Chondrocyte (in vitro differentiated cells): ENCODE measurements around the gene MCF2L2. TPM values are rescaled to one million over a fixed set of nuclear protein-coding genes. Genes with fewer than 3 reads are reported as not detected.

ENCODE experiments used
- DNase-seq: peaks from one replicate; pipeline ENCODE4 v3.0.0; 2021; ENCODE audit warnings: mixed read lengths, low spot score
- H3K27ac Mint-ChIP-seq: one replicate; pipeline ENCODE4 v1.8.0; 2021; ENCODE audit warnings: mild to moderate bottlenecking, moderate library complexity, mixed read lengths; ENCODE audit not compliant: unreplicated experiment
- H3K27me3 Mint-ChIP-seq: 2 replicates; pipeline ENCODE4 v1.8.0; 2021; ENCODE audit warnings: low read depth, mixed read lengths
- H3K36me3 Mint-ChIP-seq: 2 replicates; pipeline ENCODE4 v1.8.0; 2021; ENCODE audit warnings: low read depth, mixed read lengths
- H3K4me1 Mint-ChIP-seq: 2 replicates; pipeline ENCODE4 v1.8.0; 2021; ENCODE audit warnings: low read depth, mild to moderate bottlenecking, mixed read lengths
- H3K4me3 Mint-ChIP-seq: one replicate; pipeline ENCODE4 v1.8.0; 2021; ENCODE audit warnings: mild to moderate bottlenecking, moderate library complexity, mixed read lengths; ENCODE audit not compliant: unreplicated experiment
- H3K9me3 Mint-ChIP-seq: 2 replicates; pipeline ENCODE4 v1.8.0; 2021; ENCODE audit warnings: low read depth, mixed read lengths
- total RNA-seq: library from RNA; stranded (reverse); gene quantifications from 3 replicates; pipeline ENCODE4 v1.2.1, GENCODE V29; 2021
- TF ChIP-seq, protein P1 (sequence below): fragments of 200-600 bp; sonication (generic); IDR thresholded peaks from 2 replicates; pipeline ENCODE4 v1.5.0; 2021; ENCODE audit warnings: antibody characterized with exemption, mild to moderate bottlenecking, moderate library complexity

MCF2L2 gene
- total RNA-seq, 1 donor from 2014 or later = 2.6 TPM

- peaks cover under 1% of the 10 kb centered on the region for H3K36me3 Mint-ChIP-seq
- H3K27ac Mint-ChIP-seq = no peak overlapping the region
- H3K4me3 Mint-ChIP-seq = no peak overlapping the region
Measured at GRCh38 chr3:183208800-183209199, 219.6 kb downstream of the MCF2L2 start.

DNA sequence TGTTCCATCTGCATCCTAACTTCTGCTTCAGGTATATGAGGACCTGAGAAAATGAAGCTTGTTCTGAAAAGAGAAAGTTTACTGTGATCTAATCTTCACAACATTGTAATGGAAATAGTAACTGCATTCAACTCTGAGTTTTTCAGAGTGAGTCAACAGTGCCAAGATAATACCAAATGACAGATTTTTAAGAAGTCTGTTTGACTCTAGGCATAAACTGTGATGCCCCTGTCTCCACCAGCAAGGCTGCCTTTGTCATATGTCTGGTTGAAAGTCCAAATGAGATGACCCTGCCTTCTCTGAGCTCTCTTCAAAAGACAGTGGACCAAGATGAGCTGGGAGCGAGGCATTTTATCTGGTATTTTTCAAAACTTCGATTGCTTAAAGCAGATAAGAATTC lies 220.2 kb downstream of the MCF2L2 start:
- Mint-ChIP-seq H3K27me3 (no peaks in the 10 kb centered on the region), H3K27ac (no peak overlapping the region), H3K36me3 (peaks cover 6% of the 10 kb centered on the region), H3K9me3 (peaks cover 13% of the 10 kb centered on the region), H3K4me1 (peaks cover 6% of the 10 kb centered on the region), H3K4me3 (no peak overlapping the region)
- no peak for DNase-seq
- TF ChIP-seq, protein P1, sequence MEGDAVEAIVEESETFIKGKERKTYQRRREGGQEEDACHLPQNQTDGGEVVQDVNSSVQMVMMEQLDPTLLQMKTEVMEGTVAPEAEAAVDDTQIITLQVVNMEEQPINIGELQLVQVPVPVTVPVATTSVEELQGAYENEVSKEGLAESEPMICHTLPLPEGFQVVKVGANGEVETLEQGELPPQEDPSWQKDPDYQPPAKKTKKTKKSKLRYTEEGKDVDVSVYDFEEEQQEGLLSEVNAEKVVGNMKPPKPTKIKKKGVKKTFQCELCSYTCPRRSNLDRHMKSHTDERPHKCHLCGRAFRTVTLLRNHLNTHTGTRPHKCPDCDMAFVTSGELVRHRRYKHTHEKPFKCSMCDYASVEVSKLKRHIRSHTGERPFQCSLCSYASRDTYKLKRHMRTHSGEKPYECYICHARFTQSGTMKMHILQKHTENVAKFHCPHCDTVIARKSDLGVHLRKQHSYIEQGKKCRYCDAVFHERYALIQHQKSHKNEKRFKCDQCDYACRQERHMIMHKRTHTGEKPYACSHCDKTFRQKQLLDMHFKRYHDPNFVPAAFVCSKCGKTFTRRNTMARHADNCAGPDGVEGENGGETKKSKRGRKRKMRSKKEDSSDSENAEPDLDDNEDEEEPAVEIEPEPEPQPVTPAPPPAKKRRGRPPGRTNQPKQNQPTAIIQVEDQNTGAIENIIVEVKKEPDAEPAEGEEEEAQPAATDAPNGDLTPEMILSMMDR = no peak

More at GRCh38 chr3:183208800-183209199, 219.6 kb downstream of the MCF2L2 start:
- TF ChIP-seq, protein P1 = no peak
- Mint-ChIP-seq H3K9me3 (peaks cover 8% of the 10 kb centered on the region), H3K27me3 (no peaks in the 10 kb centered on the region), H3K4me1 (peaks cover 6% of the 10 kb centered on the region)
- DNase-seq = no peak

DNA sequence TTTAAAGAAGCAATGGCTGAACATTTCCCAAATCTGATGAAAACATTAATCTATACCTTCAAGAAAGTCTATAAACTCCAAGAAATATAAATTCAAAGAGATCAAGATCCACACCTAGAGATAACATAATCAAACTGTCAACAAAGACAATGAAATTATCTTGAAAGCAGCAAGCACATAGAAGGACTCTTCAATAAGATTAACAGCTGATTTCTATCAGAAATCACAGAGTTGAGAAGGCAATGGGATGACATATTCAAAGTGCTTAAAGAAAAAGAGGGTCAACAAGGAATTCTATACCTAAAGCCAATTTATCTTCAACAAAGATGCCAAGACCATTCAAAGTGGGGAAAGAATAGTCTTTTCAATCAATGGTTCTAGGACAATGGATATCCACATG lies 224.7 kb downstream of the MCF2L2 start:
- H3K9me3 Mint-ChIP-seq = peaks cover 14% of the 10 kb centered on the region
- TF ChIP-seq, protein P1 = no peak
- no peak for DNase-seq
- no peaks in the 10 kb centered on the region for H3K27me3 Mint-ChIP-seq
- H3K36me3 Mint-ChIP-seq = peaks cover 8% of the 10 kb centered on the region
- H3K4me1 Mint-ChIP-seq = peaks cover 6% of the 10 kb centered on the region
- no peak overlapping the region for H3K4me3 Mint-ChIP-seq
- H3K27ac Mint-ChIP-seq = no peak overlapping the region

DNA sequence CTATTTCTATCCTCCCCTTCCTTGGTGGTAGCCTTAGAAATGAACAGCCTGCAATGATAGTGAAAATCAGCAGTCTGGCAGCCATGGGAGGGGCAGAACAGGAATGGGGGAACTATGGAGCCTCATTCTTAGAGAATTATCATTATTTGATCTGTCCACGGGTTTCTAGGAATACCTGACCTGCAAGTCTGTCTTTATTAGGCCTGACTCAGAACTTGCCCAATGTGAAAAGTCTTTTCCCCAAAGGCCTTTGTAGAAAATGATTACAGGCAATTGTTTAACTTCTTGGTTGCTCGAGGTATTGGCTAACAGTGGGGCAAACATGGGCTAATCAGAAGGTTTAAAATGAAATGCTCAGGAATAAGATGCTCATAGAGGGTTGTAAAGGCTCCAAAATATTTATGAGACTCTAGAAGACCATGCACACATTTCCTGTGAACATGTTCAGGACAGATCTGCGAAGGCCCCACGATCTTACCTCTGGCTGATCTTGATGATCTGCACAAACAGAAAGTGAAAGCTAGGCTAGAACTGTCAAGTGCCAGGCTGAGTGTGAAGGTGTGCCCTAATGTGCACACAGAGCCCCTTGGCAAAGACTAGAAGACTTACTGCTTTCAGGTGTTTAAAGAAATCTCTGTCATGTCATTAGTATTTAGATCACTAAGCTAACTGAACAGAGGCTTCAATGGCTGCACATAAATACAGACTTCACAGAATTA lies 226.3 kb downstream of the MCF2L2 start:
- peaks cover 18% of the 10 kb centered on the region for H3K9me3 Mint-ChIP-seq
- H3K27me3 Mint-ChIP-seq = no peaks in the 10 kb centered on the region
- no peak for DNase-seq
- TF ChIP-seq, protein P1 = no peak
- H3K27ac Mint-ChIP-seq = no peak overlapping the region
- peaks cover 10% of the 10 kb centered on the region for H3K36me3 Mint-ChIP-seq
- H3K4me3 Mint-ChIP-seq = no peak overlapping the region
- H3K4me1 Mint-ChIP-seq = no peaks in the 10 kb centered on the region

GRCh38 chr3:183198939-183199338 lies 229.5 kb downstream of the MCF2L2 start:
- H3K4me1 Mint-ChIP-seq = no peaks in the 10 kb centered on the region
- no peak overlapping the region for H3K27ac Mint-ChIP-seq
- TF ChIP-seq, protein P1 = no peak
- H3K27me3 Mint-ChIP-seq = no peaks in the 10 kb centered on the region
- peaks cover 11% of the 10 kb centered on the region for H3K9me3 Mint-ChIP-seq
- no peak for DNase-seq
- H3K4me3 Mint-ChIP-seq = no peak overlapping the region
- peaks cover 10% of the 10 kb centered on the region for H3K36me3 Mint-ChIP-seq
